Activated naive CD8-positive, alpha-beta T cell treated with anti-CD3 and anti-CD28 coated beads, Interleukin-2, amount 50 U/mL, for 16 hours (primary cell): Measurements from ENCODE around the gene DHRS2.
"Not testable (repeated sequence)": the region's sequence is repeated elsewhere in the genome, so short reads cannot be mapped to it uniquely, and the experiment has no call there.

Source experiments
- DNase-seq: peaks from one replicate; pipeline ENCODE4 v3.0.0-alpha.2; 2020; ENCODE audit warnings: low read depth, low spot score

The DHRS2 gene, protein sequence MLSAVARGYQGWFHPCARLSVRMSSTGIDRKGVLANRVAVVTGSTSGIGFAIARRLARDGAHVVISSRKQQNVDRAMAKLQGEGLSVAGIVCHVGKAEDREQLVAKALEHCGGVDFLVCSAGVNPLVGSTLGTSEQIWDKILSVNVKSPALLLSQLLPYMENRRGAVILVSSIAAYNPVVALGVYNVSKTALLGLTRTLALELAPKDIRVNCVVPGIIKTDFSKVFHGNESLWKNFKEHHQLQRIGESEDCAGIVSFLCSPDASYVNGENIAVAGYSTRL

DNA sequence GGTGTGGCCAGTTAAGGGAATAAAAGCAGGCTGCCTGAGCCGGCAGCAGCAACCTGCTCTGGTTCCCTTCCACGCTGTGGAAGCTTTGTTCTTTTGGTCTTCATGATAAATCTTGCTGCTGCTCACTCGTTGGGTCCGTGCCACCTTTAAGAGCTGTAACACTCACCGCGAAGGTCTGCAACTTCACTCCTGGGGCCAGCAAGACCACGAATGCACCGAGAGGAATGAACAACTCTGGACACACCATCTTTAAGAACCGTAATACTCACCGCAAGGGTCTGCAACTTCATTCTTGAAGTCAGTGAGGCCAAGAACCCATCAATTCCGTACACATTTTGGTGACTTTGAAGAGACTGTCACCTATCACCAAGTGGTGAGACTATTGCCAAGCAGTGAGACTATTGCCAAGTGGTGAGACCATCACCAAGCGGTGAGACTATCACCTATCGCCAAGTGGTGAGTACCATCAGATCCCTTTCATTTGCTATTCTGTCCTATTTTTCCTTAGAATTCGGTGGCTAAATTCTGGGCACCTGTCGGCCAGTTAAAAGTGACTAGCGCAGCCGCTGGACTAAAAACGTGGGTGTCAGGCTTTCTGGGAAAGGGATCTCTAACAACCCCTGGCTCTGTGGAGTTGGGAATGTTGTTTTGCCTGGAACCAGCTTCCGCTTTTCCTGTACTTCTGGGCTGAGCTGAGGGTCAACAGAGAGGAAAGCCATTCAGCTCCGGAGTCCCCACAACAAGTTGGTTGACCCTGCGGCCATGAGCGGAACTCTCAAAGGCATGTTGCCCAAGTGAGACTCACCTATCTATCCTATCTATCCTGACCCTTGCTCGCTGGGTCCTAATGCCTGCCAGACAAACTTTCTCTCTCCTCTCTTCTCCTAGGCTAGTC is at the start of gene DHRS2:
TSS of gene DHRS2 (plus strand) at position 48 of the 895 bp plus-strand sequence. CDS start 2,501 bp downstream, outside the sequence.
- no peak for DNase-seq

GRCh38 chr14:23588884-23589598 is 47.1 kb upstream of the DHRS2 start:
- DNase-seq = peak; percentile 55

- DNase-seq = no peak
These were observed 46.6 kb upstream of the DHRS2 start for GRCh38 chr14:23589606-23590005.

DNA sequence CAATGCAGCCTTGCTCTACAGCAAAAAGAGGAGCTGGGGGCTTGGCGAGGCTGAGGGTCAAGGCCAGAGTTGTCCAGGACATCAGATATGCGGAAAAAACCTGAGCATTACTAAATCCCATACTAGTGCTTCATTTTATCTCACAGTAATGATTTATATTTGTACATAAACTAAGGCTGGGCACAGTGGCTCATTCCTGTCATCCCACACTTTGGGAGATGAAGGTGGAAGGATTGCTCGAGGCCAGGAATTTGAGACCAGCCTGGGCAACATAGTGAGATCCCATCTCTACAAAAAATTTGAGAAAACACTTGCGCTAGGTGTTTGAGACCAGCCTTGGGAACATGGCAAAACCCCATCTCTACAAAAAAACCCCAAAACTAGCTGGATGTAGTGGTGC is 46.0 kb upstream of the DHRS2 start:
- no peak for DNase-seq

GRCh38 chr14:23594191-23594590 is 42.0 kb upstream of the DHRS2 start:
- not testable (repeated sequence) for DNase-seq

DNA sequence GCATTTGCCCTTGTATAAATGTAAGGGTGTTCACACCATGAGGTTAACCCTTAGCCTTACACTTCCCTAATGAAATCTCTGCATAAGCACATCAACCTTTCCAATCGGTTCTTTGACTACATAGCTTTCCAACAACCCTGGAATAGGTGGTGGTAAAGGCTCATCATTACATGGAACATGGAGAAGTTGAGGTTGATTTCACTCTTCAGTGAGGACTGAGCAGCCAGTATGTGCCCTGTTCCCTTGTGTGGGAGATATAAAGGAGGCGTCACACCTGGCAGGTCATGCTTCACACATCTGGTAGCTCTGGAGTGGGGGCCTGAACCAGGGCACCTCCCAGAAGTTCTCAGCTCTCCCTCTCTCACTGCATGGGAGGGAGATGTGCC is 35.8 kb upstream of the DHRS2 start:
- DNase-seq = no peak

- DNase-seq = no peak
These were observed 35.4 kb upstream of the DHRS2 start for GRCh38 chr14:23600806-23601205.

DNA sequence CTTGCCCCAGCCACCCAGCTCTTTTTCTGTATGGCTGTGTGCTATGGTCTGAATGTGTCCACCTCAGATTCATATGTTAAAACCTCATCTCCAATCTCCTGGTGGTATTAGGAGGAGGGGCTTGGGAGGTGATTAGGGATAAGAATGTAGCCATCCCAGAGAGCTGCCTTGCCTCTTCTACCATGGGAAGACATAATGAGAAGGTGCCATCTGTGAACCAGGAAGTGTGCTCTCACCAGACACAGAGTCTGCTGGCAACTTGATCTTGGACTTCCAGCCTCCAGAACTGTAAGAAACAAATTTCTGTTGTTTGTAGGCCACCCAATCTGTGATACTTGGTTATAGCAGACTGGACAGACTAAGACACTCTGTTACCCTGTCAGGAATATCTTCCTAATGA is 34.7 kb upstream of the DHRS2 start:
- no peak for DNase-seq

- no peak for DNase-seq
These were observed 34.4 kb upstream of the DHRS2 start for GRCh38 chr14:23601845-23602180.

GRCh38 chr14:23602181-23603095 is 33.7 kb upstream of the DHRS2 start:
- no peak for DNase-seq

DNA sequence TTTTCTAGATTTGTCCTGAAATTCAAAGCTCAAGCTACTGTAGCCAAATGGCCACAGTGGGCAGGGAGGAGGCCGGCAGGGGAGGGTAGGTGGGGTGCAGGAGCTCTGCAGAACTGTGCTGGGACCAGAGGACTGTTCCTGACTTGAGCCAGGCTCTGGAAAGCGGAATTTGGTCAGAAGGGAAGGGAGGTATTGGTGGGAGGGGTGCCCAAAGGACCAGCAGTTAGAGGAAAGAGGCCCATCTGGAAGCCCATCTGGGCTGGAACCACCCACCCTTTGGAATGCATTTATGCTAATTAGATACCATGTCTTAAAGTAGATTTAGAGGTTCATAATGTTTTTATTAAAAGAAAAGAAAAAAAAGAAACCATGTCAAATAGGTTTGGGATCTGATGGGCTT is 33.1 kb upstream of the DHRS2 start:
- DNase-seq = no peak

DNA sequence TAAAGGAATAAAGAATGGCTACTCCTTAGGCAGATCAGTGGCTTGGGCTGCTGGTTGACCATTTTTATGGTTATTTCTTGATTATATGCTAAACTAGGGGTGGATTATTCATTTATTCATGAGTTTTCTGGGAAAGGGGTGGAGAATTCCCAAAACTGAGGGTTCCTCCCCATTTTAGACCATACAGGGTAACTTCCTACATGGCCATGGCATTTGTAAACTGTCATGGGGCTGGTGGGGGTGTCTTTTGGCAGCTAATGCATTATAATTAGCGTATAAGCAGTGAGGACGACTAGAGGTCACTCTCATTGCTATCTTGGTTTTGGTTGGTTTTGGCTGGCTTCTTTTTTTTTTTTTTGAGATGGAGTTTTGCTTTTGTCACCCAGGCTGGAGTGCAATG is 32.0 kb upstream of the DHRS2 start:
- no peak for DNase-seq

GRCh38 chr14:23604675-23605170 is 31.4 kb upstream of the DHRS2 start:
- no peak for DNase-seq

DNA sequence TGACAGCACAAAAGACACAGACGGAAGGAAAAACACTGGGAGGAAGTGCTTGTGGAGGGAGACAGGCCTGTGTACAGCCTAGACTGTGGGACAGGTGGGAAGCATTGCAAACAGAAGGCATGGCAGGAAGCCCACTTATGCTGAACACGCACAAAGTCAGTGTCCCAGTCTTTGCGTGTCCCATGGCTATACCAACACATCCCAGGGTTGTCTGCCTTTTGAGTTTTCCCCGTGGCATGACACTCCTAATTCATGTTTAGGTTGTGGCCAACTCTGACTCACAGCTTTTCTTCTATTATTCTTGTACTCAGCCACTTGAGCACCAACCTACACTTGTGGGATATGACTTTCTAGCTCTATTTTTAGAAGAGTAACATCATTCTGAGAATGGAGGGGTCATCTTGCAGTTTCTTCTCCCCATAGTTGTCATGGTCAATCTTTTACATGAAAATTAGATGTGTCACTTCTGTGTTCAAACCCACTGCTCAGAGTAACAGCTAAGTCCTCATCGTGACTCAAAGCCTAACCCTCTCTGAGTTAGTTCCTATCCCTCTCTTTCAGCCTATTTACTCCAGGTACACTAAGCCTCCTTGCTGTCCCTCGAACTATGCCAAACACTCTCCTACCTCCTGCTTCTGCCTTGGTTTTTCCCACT is 30.1 kb upstream of the DHRS2 start:
- no peak for DNase-seq

- DNase-seq = no peak
These were observed 27.7 kb upstream of the DHRS2 start for GRCh38 chr14:23608454-23608853.

DNA sequence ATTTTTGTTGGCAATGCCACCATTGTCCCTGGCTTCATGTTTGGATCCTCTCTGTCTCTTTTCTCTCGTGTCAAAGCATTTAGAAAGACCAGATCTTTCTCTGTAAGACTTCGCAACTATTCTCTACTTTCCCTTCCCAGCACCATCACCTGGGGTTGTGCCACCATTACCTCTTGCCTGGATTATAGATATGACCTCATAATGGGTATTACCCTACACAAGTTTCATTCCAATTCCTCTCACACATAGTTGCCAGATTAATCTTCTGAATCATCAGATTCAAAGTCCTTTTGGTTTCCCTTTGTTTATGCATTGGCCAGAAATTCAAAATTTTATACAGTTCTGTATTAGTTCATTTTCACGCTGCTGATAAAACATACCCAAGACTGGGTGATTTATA is 27.2 kb upstream of the DHRS2 start:
- no peak for DNase-seq

DNA sequence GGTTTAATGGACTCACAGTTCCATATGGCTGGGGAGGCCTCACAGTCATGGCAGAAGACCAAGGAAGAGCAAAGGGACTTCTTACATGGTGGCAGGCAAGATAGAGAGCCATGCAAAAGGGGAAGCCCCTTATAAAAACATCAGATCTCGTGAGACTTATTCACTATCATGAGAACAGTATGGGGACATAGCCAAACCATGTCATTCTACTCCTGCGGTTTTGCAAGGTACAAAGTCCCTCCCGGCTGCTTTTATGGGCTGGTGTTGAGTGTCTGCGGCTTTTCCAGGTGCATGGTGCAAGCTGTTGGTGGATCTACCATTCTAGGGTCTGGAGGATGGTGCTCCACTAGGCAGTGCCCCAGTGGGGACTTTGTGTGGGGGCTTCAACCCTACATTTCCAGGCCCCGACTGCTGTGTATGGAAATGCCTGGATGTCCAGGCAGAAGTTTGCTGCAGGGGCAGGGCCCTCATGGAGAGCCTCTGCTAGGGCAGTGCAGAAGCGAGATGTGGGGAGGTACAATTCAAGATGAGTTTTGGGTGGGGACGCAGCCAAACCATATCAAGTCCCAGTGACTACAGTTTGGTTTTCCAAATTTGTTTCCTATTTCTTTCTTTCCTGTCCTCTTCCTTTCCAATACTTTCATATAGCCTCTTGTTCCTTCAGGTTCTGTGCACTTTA is 26.6 kb upstream of the DHRS2 start:
- DNase-seq = not testable (repeated sequence)

GRCh38 chr14:23610090-23610814 is 25.9 kb upstream of the DHRS2 start:
- no peak for DNase-seq

DNA sequence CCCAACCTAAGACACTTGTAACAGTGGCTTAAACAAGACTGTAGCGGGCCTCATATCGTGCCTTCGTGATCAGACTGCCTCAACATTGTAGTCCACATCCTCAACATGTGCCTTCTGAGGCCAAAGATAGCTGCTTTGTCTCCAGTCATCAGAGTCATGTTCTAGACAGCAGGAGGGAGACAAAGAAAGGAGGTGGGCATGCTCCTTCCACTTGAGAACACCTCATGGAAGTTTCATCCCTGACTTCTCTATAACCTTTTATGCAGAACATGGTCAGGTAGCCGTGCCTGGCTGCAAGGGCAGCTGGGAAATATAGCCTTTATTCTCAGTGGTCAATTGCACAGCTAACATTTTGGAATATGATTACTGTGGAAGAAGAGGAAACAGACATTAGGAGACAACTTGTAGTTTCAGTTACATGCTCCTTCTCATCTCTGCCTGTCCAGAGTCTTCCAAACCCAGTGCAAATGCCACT is 25.3 kb upstream of the DHRS2 start:
- no peak for DNase-seq
